Panc1 (cell line): ENCODE results near the gene CAV1. TPM values are rescaled to one million over a fixed set of nuclear protein-coding genes. Genes with fewer than 3 reads are reported as not detected.

Experiments used
- ATAC-seq: fragments of 200-7000 bp; cut with Tn5 transposase; 2 replicates; pipeline ENCODE4 v1.9.1; 2020; ENCODE audit warnings: mild to moderate bottlenecking, moderate library complexity
- BruUV-seq: library from RNA; stranded (reverse); fragments of 400-500 nt; replicated peaks from 2 replicates; lab custom pipeline; 2021; lab: Mats Ljungman, UMichigan
- CTCF ChIA-PET: fragments of 300-600 bp; sonication (Branson Sonifier 250); formaldehyde crosslinking; loops from one replicate; lab custom pipeline; 2022; ENCODE audit warnings: antibody characterized with exemption; lab: Charles Lee
- POLR2A ChIA-PET: fragments of 300-600 bp; sonication (Branson Sonifier 250); formaldehyde crosslinking; loops from one replicate; lab custom pipeline; 2022; ENCODE audit warnings: antibody characterized with exemption; lab: Charles Lee
- DNase-seq: peaks from one replicate; pipeline ENCODE4 v3.0.0-alpha.2; 2010; ENCODE audit warnings: low read depth, low spot score
- H3K27ac ChIP-seq: 2 replicates; pipeline ENCODE4 v1.5.1; 2011; ENCODE audit warnings: mild to moderate bottlenecking, low read length, inconsistent platforms
- H3K27me3 ChIP-seq: fragments of 200-500 bp; sonication (Bioruptor generic); 2 replicates; pipeline ENCODE4 v1.6.0; 2014; ENCODE audit warnings: low read length, inconsistent platforms; ENCODE audit not compliant: control insufficient read depth, insufficient read depth
- H3K36me3 ChIP-seq: fragments of 200-500 bp; sonication (Bioruptor generic); 2 replicates; pipeline ENCODE4 v1.5.1; 2014; ENCODE audit warnings: inconsistent platforms, mild to moderate bottlenecking, low read length, moderate library complexity; ENCODE audit not compliant: control insufficient read depth, insufficient read depth
- H3K4me1 ChIP-seq: 2 replicates; pipeline ENCODE4 v1.5.1; 2011; ENCODE audit warnings: inconsistent platforms, mild to moderate bottlenecking, low read length, moderate library complexity; ENCODE audit not compliant: control insufficient read depth, insufficient read depth
- H3K4me3 ChIP-seq, 2 experiments: 2 replicates each; pipeline ENCODE4 v1.5.1; 2011 to 2012; ENCODE audit warnings: low read depth in 2 of 2, low read length in 2 of 2, mild to moderate bottlenecking in 2 of 2, inconsistent platforms in 1 of 2, moderate library complexity in 1 of 2
- H3K9me3 ChIP-seq: fragments of 200-500 bp; sonication (Bioruptor generic); 2 replicates; pipeline ENCODE4 v1.5.1; 2014; ENCODE audit warnings: low read depth, mild to moderate bottlenecking, inconsistent platforms, low read length, moderate library complexity; ENCODE audit not compliant: control insufficient read depth, insufficient read depth
- CTCF ChIP-seq: fragments of 450-650 bp; IDR thresholded peaks from 2 replicates; pipeline ENCODE4 v1.5.1; 2017; ENCODE audit warnings: mild to moderate bottlenecking
- POLR2AphosphoS5 ChIP-seq: IDR thresholded peaks from 2 replicates; pipeline ENCODE4 v1.6.1; 2012; ENCODE audit warnings: mild to moderate bottlenecking, low read depth, low read length, moderate library complexity
- REST ChIP-seq, 2 experiments: IDR thresholded peaks; 2 replicates each; pipeline ENCODE4 v1.6.1; 2011 to 2012; ENCODE audit warnings: low read depth in 2 of 2, control low read depth in 1 of 2, low read length in 1 of 2, mild to moderate bottlenecking in 1 of 2, moderate library complexity in 1 of 2; ENCODE audit not compliant: insufficient read depth in 1 of 2
- SIN3A ChIP-seq: IDR thresholded peaks from 2 replicates; pipeline ENCODE4 v1.6.1; 2012; ENCODE audit warnings: low read depth, mild to moderate bottlenecking, low read length, moderate library complexity, borderline replicate concordance; ENCODE audit not compliant: insufficient read depth
- TCF7L2 ChIP-seq: IDR thresholded peaks from 2 replicates; pipeline ENCODE4 v1.6.1; 2011; ENCODE audit warnings: mild to moderate bottlenecking, low read depth, low read length, inconsistent platforms
- in situ Hi-C: cut with HindIII; loops from 2 replicates; pipeline ENCODE4 v1.10.0; 2016; ENCODE audit warnings: low sequenced_read_pairs, low pct_unique_long_range_greater_than_20kb
- intact Hi-C: fragments of 100-400 bp; cut with micrococcal nuclease; formaldehyde crosslinking; loops from one replicate; pipeline ENCODE4 v1.10.0; 2022; ENCODE audit not compliant: unreplicated experiment
- total RNA-seq: library from RNA; stranded (reverse); gene quantifications from one replicate; pipeline ENCODE4 v1.2.1, GENCODE V29; 2021; ENCODE audit not compliant: unreplicated experiment

Gene CAV1
- total RNA-seq, 1 experiment from 2014 or later = 496 TPM

- Histone ChIP-seq H3K4me1 (peaks cover 18% of the 10 kb centered on the region; the same call in 1 of the 2 replicates), H3K27me3 (no peaks in the 10 kb centered on the region), H3K4me3 (no peak overlapping the region), H3K36me3 (no peaks in the 10 kb centered on the region), H3K9me3 (no peaks in the 10 kb centered on the region), H3K27ac (no peak overlapping the region; the same call in 1 of the 2 replicates)
- CTCF ChIA-PET = no interaction called here
- no peak for DNase-seq
- TF ChIP-seq POLR2AphosphoS5 = no peak
- TF ChIP-seq SIN3A = no peak
- no peak for TF ChIP-seq REST (IDR thresholded peaks at IDR 0.05; ENCODE audit: insufficient read depth in 1 of 2, low read depth in 2 of 2, low read length in 1 of 2)
- TF ChIP-seq CTCF = no peak
- no peak for TF ChIP-seq TCF7L2
- no peak for ATAC-seq
- POLR2A ChIA-PET = no interaction called here
- in situ Hi-C loops = no loop called here
- intact Hi-C loops = no loop called here
- no TSS peak for BruUV-seq
These were observed 53.7 kb downstream of the CAV1 start for GRCh38 chr7:116578526-116578925.

GRCh38 chr7:116579322-116579721 is 54.5 kb downstream of the CAV1 start:
- H3K4me3 ChIP-seq = no peak overlapping the region
- no peak overlapping the region for H3K27ac ChIP-seq
- ChIA-PET CTCF (no interaction called here), POLR2A (no interaction called here)
- peaks cover 16% of the 10 kb centered on the region; the same call in 1 of the 2 replicates for H3K4me1 ChIP-seq
- no peak for DNase-seq
- TF ChIP-seq CTCF = no peak
- in situ Hi-C loops = no loop called here
- no peaks in the 10 kb centered on the region for H3K27me3 ChIP-seq
- no TSS peak for BruUV-seq
- intact Hi-C loops = no loop called here
- H3K36me3 ChIP-seq = no peaks in the 10 kb centered on the region
- H3K9me3 ChIP-seq = no peaks in the 10 kb centered on the region
- ATAC-seq = no peak
